WI38 (cell line): ENCODE results near the gene GDF11.
"Not testable (repeated sequence)": the region's sequence is repeated elsewhere in the genome, so short reads cannot be mapped to it uniquely, and the experiment has no call there.

Experiments
- H3K4me3 ChIP-seq: 2 replicates; pipeline ENCODE4 v1.5.1; 2011; ENCODE audit warnings: low read depth, mild to moderate bottlenecking, control low read depth, low read length
- TF ChIP-seq, protein P1 (sequence below): IDR thresholded peaks from 2 replicates; pipeline ENCODE4 v1.5.1; 2012; ENCODE audit warnings: low read depth, mild to moderate bottlenecking, control low read depth, low read length

Gene GDF11

DNA sequence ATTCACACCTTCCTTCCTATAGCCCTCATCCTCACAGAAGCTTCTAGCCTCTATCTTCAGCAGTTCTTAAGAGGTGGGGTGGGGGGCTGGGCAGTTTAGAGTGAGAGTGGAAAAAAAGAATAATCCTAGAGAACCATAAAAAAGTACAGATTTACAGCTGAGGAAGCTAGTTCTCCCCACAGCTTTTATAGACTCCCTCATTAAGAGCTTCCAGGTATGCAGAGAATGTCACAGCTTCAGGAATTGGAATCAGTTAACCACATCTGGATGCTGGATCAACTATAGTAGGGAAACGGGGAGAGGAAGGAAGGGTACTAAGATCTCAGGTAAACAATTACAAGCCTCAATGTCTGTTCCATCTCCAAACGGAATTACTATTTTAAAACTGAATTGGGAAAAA is 12.3 kb downstream of the GDF11 start:
- TF ChIP-seq, protein P1, sequence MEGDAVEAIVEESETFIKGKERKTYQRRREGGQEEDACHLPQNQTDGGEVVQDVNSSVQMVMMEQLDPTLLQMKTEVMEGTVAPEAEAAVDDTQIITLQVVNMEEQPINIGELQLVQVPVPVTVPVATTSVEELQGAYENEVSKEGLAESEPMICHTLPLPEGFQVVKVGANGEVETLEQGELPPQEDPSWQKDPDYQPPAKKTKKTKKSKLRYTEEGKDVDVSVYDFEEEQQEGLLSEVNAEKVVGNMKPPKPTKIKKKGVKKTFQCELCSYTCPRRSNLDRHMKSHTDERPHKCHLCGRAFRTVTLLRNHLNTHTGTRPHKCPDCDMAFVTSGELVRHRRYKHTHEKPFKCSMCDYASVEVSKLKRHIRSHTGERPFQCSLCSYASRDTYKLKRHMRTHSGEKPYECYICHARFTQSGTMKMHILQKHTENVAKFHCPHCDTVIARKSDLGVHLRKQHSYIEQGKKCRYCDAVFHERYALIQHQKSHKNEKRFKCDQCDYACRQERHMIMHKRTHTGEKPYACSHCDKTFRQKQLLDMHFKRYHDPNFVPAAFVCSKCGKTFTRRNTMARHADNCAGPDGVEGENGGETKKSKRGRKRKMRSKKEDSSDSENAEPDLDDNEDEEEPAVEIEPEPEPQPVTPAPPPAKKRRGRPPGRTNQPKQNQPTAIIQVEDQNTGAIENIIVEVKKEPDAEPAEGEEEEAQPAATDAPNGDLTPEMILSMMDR = no peak
- no peak overlapping the region for H3K4me3 ChIP-seq

DNA sequence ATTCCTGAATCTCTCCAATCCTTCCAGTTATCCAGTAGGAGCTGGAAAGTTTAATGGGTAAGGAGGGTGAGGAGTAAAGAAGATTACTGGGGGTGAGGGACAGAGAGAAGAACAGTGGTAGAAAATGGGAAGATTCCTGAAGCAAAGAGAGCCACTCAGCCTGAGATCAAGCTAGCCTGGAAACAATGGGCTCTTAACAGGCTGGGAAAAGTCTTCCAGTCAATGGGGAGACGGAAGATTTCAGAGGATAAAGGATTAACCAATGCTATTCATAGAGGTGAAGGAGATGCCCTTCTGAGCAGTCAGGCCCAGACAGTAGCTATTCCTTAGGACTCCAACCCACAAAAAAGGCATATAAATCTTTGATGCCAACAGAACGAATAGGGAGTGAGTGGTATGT is 14.8 kb downstream of the GDF11 start:
- TF ChIP-seq, protein P1 = no peak

DNA sequence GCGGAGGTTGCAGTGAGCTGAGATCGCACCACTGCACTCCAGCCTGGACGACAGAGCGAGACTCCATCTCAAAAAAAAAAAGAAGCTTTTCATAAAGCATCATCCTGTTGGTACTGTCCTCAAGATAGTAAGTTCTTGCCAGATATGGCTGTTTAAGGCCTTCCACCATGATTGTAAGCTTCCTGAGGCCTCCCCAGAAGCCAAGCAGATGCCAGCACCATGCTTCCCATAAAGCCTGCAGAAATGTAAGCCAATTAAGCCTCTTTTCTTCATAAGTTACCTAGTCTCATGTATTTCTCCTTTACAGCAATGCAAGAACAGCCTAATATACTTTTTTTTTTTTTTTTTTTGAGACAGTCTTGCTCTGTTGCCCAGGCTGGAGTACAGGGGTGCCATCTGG is 15.7 kb downstream of the GDF11 start:
- H3K4me3 ChIP-seq = not testable (repeated sequence)

More for the DNA sequence above, 14.8 kb downstream of the GDF11 start:
- no peak overlapping the region for H3K4me3 ChIP-seq

DNA sequence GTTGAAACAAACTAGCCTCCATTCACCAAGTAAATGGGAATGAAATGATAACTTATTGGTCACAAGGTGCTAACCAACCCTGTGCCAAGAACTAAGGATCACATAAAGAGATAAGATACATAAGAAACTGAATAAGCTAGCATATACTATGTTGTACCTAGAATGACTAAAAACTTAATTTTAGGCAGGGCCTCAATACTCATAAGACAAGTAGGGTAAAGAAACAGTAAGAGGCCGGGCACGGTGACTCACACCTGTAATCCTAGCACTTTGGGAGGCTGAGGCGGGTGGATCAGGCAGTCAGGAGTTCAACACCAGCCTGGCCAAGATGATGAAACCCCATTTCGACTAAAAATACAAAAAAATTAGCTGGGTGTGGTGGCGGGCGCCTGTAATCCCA is 17.7 kb downstream of the GDF11 start:
- TF ChIP-seq, protein P1 = no peak
- H3K4me3 ChIP-seq = no peak overlapping the region

DNA sequence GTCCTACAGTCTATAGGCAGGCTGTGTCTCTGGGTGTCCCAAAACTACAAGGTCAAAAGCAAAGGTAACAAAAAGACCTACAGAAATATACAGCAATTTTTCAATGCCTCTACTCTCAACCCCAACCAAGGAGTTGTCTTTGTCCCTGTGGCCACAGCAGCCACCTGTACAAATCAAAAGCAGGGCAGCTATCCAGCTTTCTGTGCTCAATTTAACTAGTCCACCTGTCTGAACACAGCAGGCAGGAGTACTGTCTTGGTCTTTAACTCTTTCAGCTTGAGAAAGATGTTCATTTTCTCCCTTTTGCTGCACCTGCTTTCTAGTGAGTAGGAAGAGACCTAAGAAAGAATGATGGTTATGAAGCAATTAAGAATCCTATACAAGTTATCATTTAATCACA is 19.7 kb downstream of the GDF11 start:
- no peak overlapping the region for H3K4me3 ChIP-seq
- TF ChIP-seq, protein P1 = no peak

DNA sequence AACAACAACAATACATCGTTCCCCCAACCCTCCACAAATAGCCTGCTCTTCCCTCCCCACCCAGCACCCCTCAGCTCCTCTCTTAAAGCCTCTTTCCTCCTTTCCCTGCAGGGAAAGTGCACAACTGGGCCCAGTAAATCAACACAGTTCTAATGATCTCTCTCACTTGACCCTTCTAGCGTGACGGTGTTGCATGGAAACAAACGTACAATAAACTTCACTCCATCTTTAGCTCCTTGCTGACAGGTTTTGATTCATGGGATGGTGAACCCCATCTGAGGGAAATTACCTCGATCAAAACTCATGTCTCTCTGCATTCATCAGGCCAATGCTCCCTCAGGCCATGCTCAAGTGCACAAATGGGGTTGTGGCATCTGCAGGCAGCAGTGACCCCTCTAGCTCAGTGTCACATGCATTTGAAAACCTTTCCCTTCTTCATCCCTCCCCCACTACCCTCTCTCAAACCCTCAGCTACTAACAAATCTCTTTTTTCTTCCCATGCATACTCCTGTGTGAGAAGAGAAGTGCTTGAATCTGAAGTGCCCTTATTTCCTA is 22.9 kb downstream of the GDF11 start:
- TF ChIP-seq, protein P1 = no peak
- H3K4me3 ChIP-seq = no peak overlapping the region

DNA sequence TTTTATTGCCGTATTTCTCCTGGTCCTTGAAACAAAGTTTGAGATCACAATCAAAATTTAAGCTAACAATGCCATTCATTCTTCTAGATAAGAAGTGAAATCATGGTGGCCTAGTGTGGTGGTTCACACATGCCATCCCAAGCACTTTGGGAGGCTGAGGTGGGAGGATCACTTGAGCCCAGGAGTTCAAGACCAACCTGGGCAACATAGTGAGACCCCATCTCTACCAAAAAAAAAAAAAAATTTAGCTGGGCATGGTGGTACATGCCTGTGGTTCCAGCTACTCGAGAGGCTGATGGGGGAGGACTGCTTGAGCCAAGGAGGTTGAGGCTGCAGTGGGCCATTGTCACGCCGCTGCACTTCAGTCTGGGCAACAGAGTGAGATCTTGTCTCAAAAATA is 24.2 kb downstream of the GDF11 start:
- TF ChIP-seq, protein P1 = no peak
- no peak overlapping the region for H3K4me3 ChIP-seq

DNA sequence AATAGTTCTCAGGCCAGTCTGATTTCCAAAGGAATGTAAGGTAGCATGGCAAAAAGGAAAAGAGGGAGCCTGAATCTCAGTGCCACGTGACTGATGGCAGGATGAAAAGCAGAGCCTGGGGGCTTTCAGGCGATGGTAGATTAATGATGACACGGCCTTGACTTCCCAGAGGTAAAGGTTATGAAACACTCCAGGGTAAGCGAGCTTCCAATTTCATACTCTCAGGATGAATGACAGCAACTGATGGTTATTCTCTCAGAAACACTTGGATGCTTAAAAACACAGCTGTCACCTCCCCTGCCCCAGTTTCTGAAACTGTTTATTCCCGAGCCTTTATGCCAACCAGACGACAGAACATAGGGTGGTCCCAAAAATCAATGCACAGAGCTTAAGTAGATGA is 28.8 kb downstream of the GDF11 start:
- TF ChIP-seq, protein P1 = no peak
- no peak overlapping the region for H3K4me3 ChIP-seq
